HepG2 (cell line): ENCODE measurements around the gene NUCB1. TPM values are rescaled to one million over a fixed set of nuclear protein-coding genes. Genes with fewer than 3 reads are reported as not detected.
A peak's percentile ranks its signal among the peaks of the same experiment; 100 is the strongest.

Source experiments
- ARID2 ChIP-seq: sonication (generic); formaldehyde crosslinking; IDR thresholded peaks from 2 replicates; pipeline ENCODE4 v1.8.1; 2022; ENCODE audit warnings: mild to moderate bottlenecking, missing genetic modification reagents, borderline replicate concordance
- CCDC6 ChIP-seq: sonication (generic); formaldehyde crosslinking; IDR thresholded peaks from 2 replicates; pipeline ENCODE4 v1.8.1; 2022; ENCODE audit warnings: mild to moderate bottlenecking, missing genetic modification reagents, moderate library complexity
- EZH2 ChIP-seq: conservative IDR thresholded peaks from 2 replicates; pipeline ENCODE4 v1.6.1; 2012; ENCODE audit warnings: mild to moderate bottlenecking, low read depth, low read length, moderate library complexity
- MEF2D ChIP-seq: sonication (generic); formaldehyde crosslinking; IDR thresholded peaks from 2 replicates; pipeline ENCODE4 v1.5.1; 2020; ENCODE audit warnings: mild to moderate bottlenecking, missing genetic modification reagents
- NFIC ChIP-seq: IDR thresholded peaks from 2 replicates; pipeline ENCODE4 v1.6.1; 2012; ENCODE audit warnings: mild to moderate bottlenecking, low read length, inconsistent platforms
- NR2F1 ChIP-seq, 2 experiments: fragments of 450-650 bp in 1 of 2; formaldehyde crosslinking in 1 of 2; IDR thresholded peaks; 2 replicates each; pipeline versions ENCODE4 v1.5.0 to v1.6.1; 2016 to 2020; ENCODE audit warnings: mild to moderate bottlenecking in 1 of 2, missing compliant biosample characterization in 1 of 2, missing genetic modification reagents in 1 of 2, moderate library complexity in 1 of 2
- NR2F6 ChIP-seq, 2 experiments: IDR thresholded peaks; 2 replicates each; pipeline ENCODE4 v1.6.1; 2016; ENCODE audit warnings: antibody characterized with exemption in 1 of 2, mild to moderate bottlenecking in 1 of 2
- PRDM10 ChIP-seq: sonication (generic); formaldehyde crosslinking; IDR thresholded peaks from 2 replicates; pipeline ENCODE4 v1.4.0; 2020; ENCODE audit warnings: low read depth, missing genetic modification reagents
- SATB2 ChIP-seq: sonication (generic); formaldehyde crosslinking; IDR thresholded peaks from 2 replicates; pipeline ENCODE4 v1.5.0; 2020; ENCODE audit warnings: missing genetic modification reagents
- SIN3A ChIP-seq: IDR thresholded peaks from 2 replicates; pipeline ENCODE4 v1.6.1; 2011; ENCODE audit warnings: low read depth, mild to moderate bottlenecking, control low read depth, low read length, borderline replicate concordance
- SOX13 ChIP-seq, 3 experiments: fragments of 450-650 bp in 1 of 3; sonication (generic) in 1 of 3; formaldehyde crosslinking in 1 of 3; IDR thresholded peaks in 2 of 3; conservative IDR thresholded peaks in 1 of 3; 2 replicates each; pipeline versions ENCODE4 v1.5.0 to v1.6.1; 2016 to 2020; ENCODE audit warnings: antibody characterized with exemption in 1 of 3, mild to moderate bottlenecking in 1 of 3, missing compliant biosample characterization in 1 of 3, missing genetic modification reagents in 1 of 3, moderate library complexity in 1 of 3
- TEAD3 ChIP-seq: optimal IDR thresholded peaks from 2 replicates; pipeline ENCODE3; 2016; ENCODE audit warnings: borderline replicate concordance
- TFAP4 ChIP-seq: sonication (generic); IDR thresholded peaks from 2 replicates; pipeline ENCODE4 v1.6.1; 2016; ENCODE audit warnings: low read depth, borderline replicate concordance
- ZBTB7A ChIP-seq: sonication (generic); formaldehyde crosslinking; IDR thresholded peaks from 2 replicates; pipeline ENCODE4 v1.8.0; 2022; ENCODE audit warnings: mild to moderate bottlenecking, missing genetic modification reagents
- ZNF10 ChIP-seq: sonication (generic); formaldehyde crosslinking; IDR thresholded peaks from 2 replicates; pipeline ENCODE4 v1.4.0; 2020; ENCODE audit warnings: mild to moderate bottlenecking, low read depth, missing genetic modification reagents, borderline replicate concordance
- ZNF512 ChIP-seq: sonication (generic); formaldehyde crosslinking; IDR thresholded peaks from 2 replicates; pipeline ENCODE4 v1.4.0; 2020; ENCODE audit warnings: mild to moderate bottlenecking, missing genetic modification reagents
- ZNF687 ChIP-seq: sonication (generic); formaldehyde crosslinking; IDR thresholded peaks from 2 replicates; pipeline ENCODE4 v1.5.1; 2020; ENCODE audit warnings: mild to moderate bottlenecking, missing genetic modification reagents, moderate library complexity
- polyA plus RNA-seq, 8 experiments: library from polyadenylated mRNA; depleted of rRNA in 3 of 8; stranded (reverse) in 7 of 8; unstranded in 1 of 8; fragments of >200 nt; fragmentation: Illumina TruSeq in 4 of 8; extraction: Trizol in 4 of 8; gene quantifications; 2 replicates each; pipeline versions ENCODE4 v1.2.1 to v1.2.3, GENCODE V29; 2011 to 2016; ENCODE audit warnings: low read depth in 4 of 8, missing spikeins in 1 of 8, mixed read lengths in 1 of 8; ENCODE audit not compliant: insufficient read depth in 1 of 8
- total RNA-seq, 5 experiments: library from RNA; depleted of rRNA; stranded (reverse); fragments of >200 nt; fragmentation: Illumina TruSeq; extraction: Trizol; gene quantifications; 2 replicates each; pipeline ENCODE4 v1.2.3, GENCODE V29; 2016; ENCODE audit warnings: low read depth in 1 of 5

Gene NUCB1
- total and polyA plus RNA-seq, 2 of the 13 experiments (the other 11 are each of a cell fraction or from before 2014, with no cell fraction given) = 82.3 to 106 TPM

GRCh38 chr19:48868114-48868886 is 31.8 kb upstream of the NUCB1 start, which contains the start of gene PLEKHA4 (continued):
- TF ChIP-seq ZBTB7A (CRISPR knock-in tag) = no peak
- TF ChIP-seq NR2F6 (IDR thresholded peaks at IDR 0.05) = peak; percentile 42; the same call in 1 of the 2 replicates
- TF ChIP-seq NR2F6 (CRISPR knock-in tag; IDR thresholded peaks at IDR 0.05) = peak; percentile 65
- no peak for TF ChIP-seq SATB2 (CRISPR knock-in tag)
- no peak for TF ChIP-seq SIN3A
- no peak for TF ChIP-seq ARID2 (CRISPR knock-in tag)
- TF ChIP-seq MEF2D (CRISPR knock-in tag) = peak; percentile 26; the same call in 1 of the 2 replicates
- TF ChIP-seq ZNF687 (CRISPR knock-in tag) = peak; percentile 55
- TF ChIP-seq TFAP4 = peak; percentile 36; the same call in 1 of the 2 replicates
- no peak for TF ChIP-seq SOX13 (IDR thresholded peaks at IDR 0.05)
- TF ChIP-seq SOX13 (CRISPR knock-in tag; conservative IDR thresholded peaks at IDR 0.05 in 1 of 2, IDR thresholded peaks at IDR 0.05 in 1 of 2) = peak in 1 of 2 experiments; percentile 12; a peak in 1 of 4 replicates
- peak; percentile 92 for TF ChIP-seq ZNF512 (CRISPR knock-in tag)
- TF ChIP-seq EZH2 = no peak
- TF ChIP-seq PRDM10 (CRISPR knock-in tag) = no peak
- no peak for TF ChIP-seq NFIC
- no peak for TF ChIP-seq ZNF10 (CRISPR knock-in tag)
- TF ChIP-seq CCDC6 = 0 out of 2 replicates have a peak, but pooled peaks have one; percentile 24
- no peak for TF ChIP-seq TEAD3 (CRISPR knock-in tag)
- TF ChIP-seq NR2F1 (CRISPR knock-in tag; IDR thresholded peaks at IDR 0.05) = peak in 1 of 2 experiments; percentile 66; a peak in 2 of 4 replicates
